DOHH2 (cell line): ENCODE results near the gene OSTN.

Source experiments
- H3F3A ChIP-seq: fragments of 200-600 bp; sonication (generic), shearing (Covaris generic); 2 replicates; pipeline ENCODE4 v1.6.0; 2016; ENCODE audit warnings: antibody characterized with exemption, mild to moderate bottlenecking; ENCODE audit not compliant: control insufficient read depth, insufficient read depth
- H3K27ac ChIP-seq: fragments of 200-600 bp; sonication (generic); 2 replicates; pipeline ENCODE4 v1.5.1; 2014; ENCODE audit warnings: low read depth, mild to moderate bottlenecking, low read length, moderate library complexity
- H3K27me3 ChIP-seq: fragments of 200-600 bp; sonication (generic); 2 replicates; pipeline ENCODE4 v1.6.1; 2014; ENCODE audit warnings: mild to moderate bottlenecking, low read length, mixed read lengths; ENCODE audit not compliant: control insufficient read depth
- H3K36me3 ChIP-seq: fragments of 200-600 bp; sonication (generic); 2 replicates; pipeline ENCODE4 v1.6.1; 2014; ENCODE audit warnings: mild to moderate bottlenecking, low read length, moderate library complexity, mixed read lengths; ENCODE audit not compliant: control insufficient read depth
- H3K4me1 ChIP-seq: fragments of 200-600 bp; sonication (generic); 2 replicates; pipeline ENCODE4 v1.6.1; 2014; ENCODE audit warnings: mild to moderate bottlenecking, low read length, mixed read lengths; ENCODE audit not compliant: control insufficient read depth
- H3K4me2 ChIP-seq: fragments of 200-600 bp; sonication (generic); 2 replicates; pipeline ENCODE4 v1.6.0; 2014; ENCODE audit warnings: mild to moderate bottlenecking, low read length, moderate library complexity
- H3K4me3 ChIP-seq: fragments of 200-600 bp; sonication (generic); 2 replicates; pipeline ENCODE4 v1.5.1; 2014; ENCODE audit warnings: mild to moderate bottlenecking, low read length, mixed read lengths
- H3K79me2 ChIP-seq: fragments of 200-600 bp; sonication (generic); 2 replicates; pipeline ENCODE4 v1.6.1; 2014; ENCODE audit warnings: mild to moderate bottlenecking, low read length, mixed read lengths; ENCODE audit not compliant: control insufficient read depth
- H3K9me2 ChIP-seq: fragments of 200-600 bp; sonication (generic); replicated peaks from 2 replicates; pipeline ENCODE4 v1.6.1; 2014; ENCODE audit warnings: mild to moderate bottlenecking, low read length, mixed read lengths; ENCODE audit not compliant: control insufficient read depth
- H3K9me3 ChIP-seq: fragments of 200-600 bp; sonication (generic); 2 replicates; pipeline ENCODE4 v1.6.1; 2014; ENCODE audit warnings: antibody characterized with exemption, low read length, mixed read lengths; ENCODE audit not compliant: control insufficient read depth, insufficient read depth
- H4K20me1 ChIP-seq: fragments of 200-600 bp; sonication (generic); 2 replicates; pipeline ENCODE4 v1.6.0; 2014; ENCODE audit warnings: low read depth, mild to moderate bottlenecking, antibody characterized with exemption, low read length, moderate library complexity; ENCODE audit not compliant: control insufficient read depth, insufficient read depth
- CTCF ChIP-seq: fragments of 200-600 bp; sonication (generic); IDR thresholded peaks from one replicate; pipeline ENCODE4 v1.5.1; 2014; ENCODE audit warnings: antibody characterized with exemption, mild to moderate bottlenecking, low read depth, low read length; ENCODE audit not compliant: poor library complexity, severe bottlenecking
- EZH2phosphoT487 ChIP-seq: fragments of 200-600 bp; sonication (generic); IDR thresholded peaks from 2 replicates; pipeline ENCODE4 v1.6.1; 2017; ENCODE audit warnings: borderline replicate concordance, mild to moderate bottlenecking, antibody characterized with exemption, low read length, moderate library complexity, mixed read lengths

Gene OSTN

DNA sequence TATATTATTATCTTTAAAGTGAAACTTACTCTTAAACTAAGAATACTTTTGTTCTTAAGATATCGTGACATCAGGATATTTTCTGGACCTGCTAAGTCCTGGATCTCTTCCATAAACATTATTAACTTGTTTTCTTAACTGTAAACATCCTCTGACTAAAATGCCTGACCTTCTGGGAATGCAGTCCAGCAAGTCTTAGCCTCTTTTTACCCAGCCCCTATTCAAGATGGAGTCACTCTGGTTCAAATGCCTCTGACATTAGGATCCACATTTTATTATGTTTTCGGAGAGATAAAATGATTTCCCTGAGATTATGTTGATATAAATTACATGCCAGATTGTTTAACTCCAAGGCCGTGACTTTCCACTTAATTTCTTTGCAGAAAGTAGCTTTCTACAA is 37.6 kb downstream of the OSTN start:
- no peak overlapping the region for H3K4me2 ChIP-seq

GRCh38 chr3:191237047-191237882 is 38.2 kb downstream of the OSTN start:
- Histone ChIP-seq H3K27me3 (no peaks in the 10 kb centered on the region), H4K20me1 (no peaks in the 10 kb centered on the region), H3K27ac (no peak overlapping the region), H3K4me2 (no peak overlapping the region), H3K36me3 (no peaks in the 10 kb centered on the region), H3K9me2 (no peaks in the 10 kb centered on the region), H3K4me3 (no peak overlapping the region), H3K79me2 (no peaks in the 10 kb centered on the region), H3K4me1 (peaks cover 7% of the 10 kb centered on the region; the same call in 1 of the 2 replicates), H3F3A (no peaks in the 10 kb centered on the region), H3K9me3 (no peaks in the 10 kb centered on the region)
- TF ChIP-seq CTCF = no peak

More for the DNA sequence above, 37.6 kb downstream of the OSTN start:
- H4K20me1 ChIP-seq = no peaks in the 10 kb centered on the region
- H3K27ac ChIP-seq = no peak overlapping the region
- H3K27me3 ChIP-seq = no peaks in the 10 kb centered on the region
- H3F3A ChIP-seq = no peaks in the 10 kb centered on the region
- H3K4me3 ChIP-seq = no peak overlapping the region
- TF ChIP-seq EZH2phosphoT487 (no peak), CTCF (no peak)
- H3K9me3 ChIP-seq = no peaks in the 10 kb centered on the region
- H3K36me3 ChIP-seq = no peaks in the 10 kb centered on the region
- peaks cover 7% of the 10 kb centered on the region; the same call in 1 of the 2 replicates for H3K4me1 ChIP-seq
- no peaks in the 10 kb centered on the region for H3K79me2 ChIP-seq
- H3K9me2 ChIP-seq = no peaks in the 10 kb centered on the region

GRCh38 chr3:191238321-191238817 is 39.3 kb downstream of the OSTN start:
- Histone ChIP-seq H3K4me2 (no peak overlapping the region), H3K79me2 (no peaks in the 10 kb centered on the region), H3K27me3 (no peaks in the 10 kb centered on the region), H3F3A (no peaks in the 10 kb centered on the region), H3K9me3 (no peaks in the 10 kb centered on the region), H3K27ac (no peak overlapping the region), H3K4me1 (peaks cover 7% of the 10 kb centered on the region; the same call in 1 of the 2 replicates), H3K4me3 (no peak overlapping the region), H3K36me3 (no peaks in the 10 kb centered on the region), H3K9me2 (no peaks in the 10 kb centered on the region), H4K20me1 (no peaks in the 10 kb centered on the region)
- TF ChIP-seq EZH2phosphoT487 (no peak), CTCF (no peak)
